HepG2 (cell line): Measurements from ENCODE around the gene INSIG1. TPM values are rescaled to one million over a fixed set of nuclear protein-coding genes. Genes with fewer than 3 reads are reported as not detected.

Source experiments
- ARNT2 ChIP-seq: sonication (generic); formaldehyde crosslinking; IDR thresholded peaks from 2 replicates; pipeline ENCODE4 v1.8.0; 2022; ENCODE audit warnings: mild to moderate bottlenecking, low read depth, missing genetic modification reagents, moderate library complexity
- CREM ChIP-seq, 2 experiments: sonication (generic) in 1 of 2; formaldehyde crosslinking in 1 of 2; IDR thresholded peaks; 2 replicates each; pipeline versions ENCODE4 v1.4.0 to v1.6.1; 2016 to 2020; ENCODE audit warnings: antibody characterized with exemption in 1 of 2, mild to moderate bottlenecking in 1 of 2, missing genetic modification reagents in 1 of 2
- CTCF ChIP-seq: sonication (generic); formaldehyde crosslinking; IDR thresholded peaks from 2 replicates; pipeline ENCODE4 v1.5.0; 2020; ENCODE audit warnings: mild to moderate bottlenecking, missing genetic modification reagents, moderate library complexity
- MAZ ChIP-seq, 2 experiments: sonication (generic) in 1 of 2; formaldehyde crosslinking in 1 of 2; IDR thresholded peaks; 2 replicates each; pipeline versions ENCODE4 v1.5.0 to v1.6.1; 2012 to 2020; ENCODE audit warnings: low read depth in 2 of 2, mild to moderate bottlenecking in 2 of 2, borderline replicate concordance in 1 of 2, improper control_type of control experiment in 1 of 2, low read length in 1 of 2, missing genetic modification reagents in 1 of 2, moderate library complexity in 1 of 2
- ONECUT2 ChIP-seq: sonication (generic); formaldehyde crosslinking; IDR thresholded peaks from 2 replicates; pipeline ENCODE4 v1.4.0; 2020; ENCODE audit warnings: missing genetic modification reagents
- RAD21 ChIP-seq: fragments of 450-650 bp; formaldehyde crosslinking; IDR thresholded peaks from 2 replicates; pipeline ENCODE4 v1.5.0; 2020; ENCODE audit warnings: mild to moderate bottlenecking
- SALL1 ChIP-seq: sonication (generic); formaldehyde crosslinking; IDR thresholded peaks from 2 replicates; pipeline ENCODE4 v1.8.0; 2022; ENCODE audit warnings: mild to moderate bottlenecking, missing genetic modification reagents
- SP1 ChIP-seq, 2 experiments: fragments of 450-650 bp in 1 of 2; sonication (generic) in 1 of 2; formaldehyde crosslinking in 1 of 2; IDR thresholded peaks; 2 replicates each; pipeline versions ENCODE4 v1.4.0 to v1.6.1; 2016 to 2020; ENCODE audit warnings: missing genetic modification reagents in 1 of 2
- STAG1 ChIP-seq: sonication (generic); formaldehyde crosslinking; IDR thresholded peaks from 2 replicates; pipeline ENCODE4 v1.4.0; 2020; ENCODE audit warnings: missing genetic modification reagents
- THAP11 ChIP-seq: IDR thresholded peaks from 2 replicates; pipeline ENCODE4 v1.6.1; 2016; ENCODE audit warnings: missing biosample characterization, missing genetic modification reagents
- UBTF ChIP-seq: sonication (generic); formaldehyde crosslinking; IDR thresholded peaks from 2 replicates; pipeline ENCODE4 v1.4.0; 2020; ENCODE audit warnings: mild to moderate bottlenecking, missing genetic modification reagents
- YY1 ChIP-seq: IDR thresholded peaks from 2 replicates; pipeline ENCODE4 v1.6.1; 2011; ENCODE audit warnings: low read length, low read depth, moderate library complexity, mild to moderate bottlenecking; ENCODE audit not compliant: insufficient read depth, insufficient replicate concordance
- ZFX ChIP-seq: sonication (generic); formaldehyde crosslinking; IDR thresholded peaks from 2 replicates; pipeline ENCODE4 v1.4.0; 2020; ENCODE audit warnings: mild to moderate bottlenecking, low read depth, missing genetic modification reagents, moderate library complexity
- ZNF263 ChIP-seq: sonication (generic); formaldehyde crosslinking; IDR thresholded peaks from 2 replicates; pipeline ENCODE4 v1.4.0; 2020; ENCODE audit warnings: missing genetic modification reagents
- ZNF749 ChIP-seq: sonication (generic); formaldehyde crosslinking; IDR thresholded peaks from 2 replicates; pipeline ENCODE4 v1.8.0; 2022; ENCODE audit warnings: mild to moderate bottlenecking, missing genetic modification reagents, moderate library complexity, borderline replicate concordance
- polyA plus RNA-seq, 8 experiments: library from polyadenylated mRNA; depleted of rRNA in 3 of 8; stranded (reverse) in 7 of 8; unstranded in 1 of 8; fragments of >200 nt; fragmentation: Illumina TruSeq in 4 of 8; extraction: Trizol in 4 of 8; gene quantifications; 2 replicates each; pipeline versions ENCODE4 v1.2.1 to v1.2.3, GENCODE V29; 2011 to 2016; ENCODE audit warnings: low read depth in 4 of 8, missing spikeins in 1 of 8, mixed read lengths in 1 of 8; ENCODE audit not compliant: insufficient read depth in 1 of 8
- total RNA-seq, 5 experiments: library from RNA; depleted of rRNA; stranded (reverse); fragments of >200 nt; fragmentation: Illumina TruSeq; extraction: Trizol; gene quantifications; 2 replicates each; pipeline ENCODE4 v1.2.3, GENCODE V29; 2016; ENCODE audit warnings: low read depth in 1 of 5

Gene INSIG1
- total and polyA plus RNA-seq, 2 of the 13 experiments (the other 11 are each of a cell fraction or from before 2014, with no cell fraction given) = 0.07 to 0.11 TPM

- TF ChIP-seq ZFX (CRISPR knock-in tag) = no peak
- 0 out of 2 replicates have a peak, but pooled peaks have one; percentile 33 for TF ChIP-seq SALL1 (CRISPR knock-in tag)
- TF ChIP-seq UBTF (CRISPR knock-in tag) = no peak
- TF ChIP-seq ZNF749 = 0 out of 2 replicates have a peak, but pooled peaks have one; percentile 27
- TF ChIP-seq ZNF263 (CRISPR knock-in tag) = peak; percentile 58; the same call in 1 of the 2 replicates
- peak; percentile 79 for TF ChIP-seq RAD21 (CRISPR knock-in tag)
- no peak for TF ChIP-seq CREM (IDR thresholded peaks at IDR 0.05)
- no peak for TF ChIP-seq CREM (CRISPR knock-in tag; IDR thresholded peaks at IDR 0.05)
- TF ChIP-seq SP1 (IDR thresholded peaks at IDR 0.05) = no peak
- peak; percentile 69 for TF ChIP-seq SP1 (CRISPR knock-in tag; IDR thresholded peaks at IDR 0.05)
- 0 out of 2 replicates have a peak, but pooled peaks have one; percentile 39 for TF ChIP-seq ARNT2 (CRISPR knock-in tag)
- TF ChIP-seq ONECUT2 (CRISPR knock-in tag) = no peak
- peak; percentile 56 for TF ChIP-seq YY1
- 0 out of 2 replicates have a peak, but pooled peaks have one; percentile 26 for TF ChIP-seq THAP11
- TF ChIP-seq STAG1 (CRISPR knock-in tag) = peak; percentile 69
- 0 out of 2 replicates have a peak, but pooled peaks have one; percentile 15 for TF ChIP-seq MAZ (IDR thresholded peaks at IDR 0.05; ENCODE audit: borderline replicate concordance, low read depth, low read length)
- no peak for TF ChIP-seq MAZ (CRISPR knock-in tag; IDR thresholded peaks at IDR 0.05; ENCODE audit: low read depth)
- TF ChIP-seq CTCF (CRISPR knock-in tag) = peak; percentile 78
Observed at GRCh38 chr7:155344618-155345433, 47.1 kb downstream of the INSIG1 start (continued).
